Esophagus squamous epithelium (tissue), 5 donors: ENCODE data around the gene DNTT. TPM values are rescaled to one million over a fixed set of nuclear protein-coding genes. Genes with fewer than 3 reads are reported as not detected.
A peak's percentile ranks its signal among the peaks of the same experiment; 100 is the strongest.

Experiments
- DNase-seq: peaks from one replicate; lab custom pipeline; 2025; lab: John Stamatoyannopoulos, UW
- H3K27ac ChIP-seq, 4 donors: fragments of 200-600 bp; sonication (generic); one replicate each; pipeline ENCODE4 v1.5.1; 2016 to 2019; ENCODE audit warnings: mild to moderate bottlenecking in 1 of 4
- H3K27me3 ChIP-seq, 4 donors: fragments of 200-600 bp; sonication (generic); 1 replicate in 3 of 4; 2 replicates in 1 of 4; pipeline versions ENCODE4 v1.5.1 to v1.6.0; 2017 to 2021; ENCODE audit warnings: antibody characterized with exemption in 1 of 4
- H3K36me3 ChIP-seq, 3 donors: fragments of 200-600 bp; sonication (generic); one replicate each; pipeline ENCODE4 v1.5.1; 2016 to 2019
- H3K4me1 ChIP-seq, 3 donors: fragments of 200-600 bp; sonication (generic); one replicate each; pipeline ENCODE4 v1.5.1; 2017 to 2019
- H3K4me3 ChIP-seq, 4 donors: fragments of 200-600 bp; sonication (generic); 1 replicate in 3 of 4; 2 replicates in 1 of 4; pipeline ENCODE4 v1.5.1; 2016 to 2019; ENCODE audit warnings: mild to moderate bottlenecking in 2 of 4, moderate library complexity in 1 of 4
- H3K9me3 ChIP-seq, 3 donors: fragments of 200-600 bp; sonication (generic); one replicate each; pipeline ENCODE4 v1.5.1; 2016 to 2019
- POLR2A ChIP-seq, 4 donors: fragments of 450-650 bp; IDR thresholded peaks; one replicate each; pipeline ENCODE4 v1.6.1; 2017; ENCODE audit warnings: antibody characterized with exemption in 4 of 4, mild to moderate bottlenecking in 4 of 4, moderate library complexity in 3 of 4
- WGBS, 2 donors: methylation state at CpG; one replicate each; pipeline ENCODE4 v1.1.5; 2018; 5-methylcytosine and 5-hydroxymethylcytosine counted together
- intact Hi-C: fragments of 100-400 bp; cut with DNase I; formaldehyde crosslinking; loops from one replicate; pipeline ENCODE4 v1.15.0; 2022
- total RNA-seq, 4 donors: library from RNA; depleted of rRNA; stranded (reverse); fragments of >200 nt; gene quantifications; one replicate each; pipeline ENCODE4 v1.1.0, GENCODE V29; 2016
- TF ChIP-seq, protein P1 (sequence below), 6 experiments: fragments of 450-650 bp in 4 of 6; fragments of 200-600 bp in 2 of 6; sonication (generic) in 2 of 6; IDR thresholded peaks; one replicate each; pipeline ENCODE4 v1.5.1; 2016 to 2019; ENCODE audit warnings: antibody characterized with exemption in 6 of 6, mild to moderate bottlenecking in 4 of 6, moderate library complexity in 4 of 6
- donor health status: DM: yes; HTN: yes; CAD: no.

The DNTT gene
- total RNA-seq, 4 donors from 2014 or later: not detected

DNA sequence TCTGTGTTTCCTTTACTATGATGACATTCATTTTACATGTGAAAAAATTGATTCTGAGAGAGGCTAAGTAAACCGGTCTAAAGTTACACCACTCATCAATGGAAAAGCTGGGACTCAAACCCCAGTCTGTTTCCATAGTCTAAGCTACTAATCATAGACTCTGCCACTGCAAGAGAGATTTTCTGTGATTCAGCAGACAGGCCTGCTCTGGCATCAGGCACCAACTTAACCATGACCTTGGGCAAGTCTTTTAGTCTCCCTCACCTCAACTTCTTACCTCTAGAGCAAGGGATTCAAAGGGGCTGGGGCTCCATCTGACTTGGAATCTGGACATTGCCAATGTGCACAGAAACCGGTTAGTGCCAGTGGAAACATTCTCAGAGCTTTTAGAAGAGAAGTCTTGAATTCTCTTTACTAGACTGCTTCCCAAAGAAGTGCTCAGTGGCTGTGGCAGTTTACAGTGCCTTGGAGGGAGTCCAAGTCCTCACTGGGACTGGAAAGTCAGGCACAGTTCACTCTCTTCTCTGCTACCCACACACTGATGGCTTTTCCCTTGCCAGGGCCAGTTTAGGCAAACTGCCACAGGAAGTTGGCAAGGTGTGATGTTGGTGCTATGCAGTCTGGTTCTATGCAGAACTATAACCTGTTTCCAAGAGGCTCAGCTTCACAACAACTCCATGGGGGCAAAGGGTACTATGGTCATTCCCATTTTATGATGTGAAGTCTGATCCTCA is 28.4 kb upstream of the DNTT start:
- no peaks in the 10 kb centered on the region for H3K36me3 ChIP-seq
- H3K27ac ChIP-seq: peak overlapping the region in 3 of 4 donors; percentile 54 to 68 (median 63)
- peaks cover 18 to 57% (median 24%) of the 10 kb centered on the region in 3 donors for H3K4me1 ChIP-seq
- no peaks in the 10 kb centered on the region for H3K9me3 ChIP-seq
- no peak for DNase-seq
- intact Hi-C loops: no loop called here
- no peak overlapping the region for H3K4me3 ChIP-seq
- 52% methylated on average over 2 of the region's 2 CpGs for WGBS, 2 donors
- TF ChIP-seq, protein P1, sequence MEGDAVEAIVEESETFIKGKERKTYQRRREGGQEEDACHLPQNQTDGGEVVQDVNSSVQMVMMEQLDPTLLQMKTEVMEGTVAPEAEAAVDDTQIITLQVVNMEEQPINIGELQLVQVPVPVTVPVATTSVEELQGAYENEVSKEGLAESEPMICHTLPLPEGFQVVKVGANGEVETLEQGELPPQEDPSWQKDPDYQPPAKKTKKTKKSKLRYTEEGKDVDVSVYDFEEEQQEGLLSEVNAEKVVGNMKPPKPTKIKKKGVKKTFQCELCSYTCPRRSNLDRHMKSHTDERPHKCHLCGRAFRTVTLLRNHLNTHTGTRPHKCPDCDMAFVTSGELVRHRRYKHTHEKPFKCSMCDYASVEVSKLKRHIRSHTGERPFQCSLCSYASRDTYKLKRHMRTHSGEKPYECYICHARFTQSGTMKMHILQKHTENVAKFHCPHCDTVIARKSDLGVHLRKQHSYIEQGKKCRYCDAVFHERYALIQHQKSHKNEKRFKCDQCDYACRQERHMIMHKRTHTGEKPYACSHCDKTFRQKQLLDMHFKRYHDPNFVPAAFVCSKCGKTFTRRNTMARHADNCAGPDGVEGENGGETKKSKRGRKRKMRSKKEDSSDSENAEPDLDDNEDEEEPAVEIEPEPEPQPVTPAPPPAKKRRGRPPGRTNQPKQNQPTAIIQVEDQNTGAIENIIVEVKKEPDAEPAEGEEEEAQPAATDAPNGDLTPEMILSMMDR (IDR thresholded peaks at IDR 0.05): no peak
- no peak for TF ChIP-seq POLR2A (IDR thresholded peaks at IDR 0.05)
- H3K27me3 ChIP-seq: no peaks in the 10 kb centered on the region

DNA sequence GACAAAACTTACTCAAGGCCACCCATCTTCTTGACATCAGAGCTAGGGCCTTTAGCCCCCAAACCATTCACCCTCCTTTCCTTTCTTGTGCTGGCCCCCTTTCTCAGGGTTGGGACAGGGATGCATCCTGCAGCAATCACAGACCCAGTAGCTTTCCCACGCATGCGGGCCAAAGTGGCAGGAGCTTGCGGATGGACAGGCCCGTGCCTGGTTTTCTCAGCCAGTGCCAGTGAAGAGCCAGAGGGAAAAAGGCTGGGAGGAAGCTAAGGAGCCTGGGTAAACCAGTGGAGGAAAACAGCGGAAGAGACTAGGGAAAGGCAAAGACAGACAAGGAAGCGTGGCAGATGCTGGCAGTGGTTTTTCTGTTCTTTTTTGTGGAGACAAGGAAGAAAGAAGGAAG is 27.8 kb upstream of the DNTT start:
- Histone ChIP-seq H3K27ac (peak overlapping the region in 3 of 4 donors; percentile 54 to 68 (median 63)), H3K36me3 (no peaks in the 10 kb centered on the region), H3K27me3 (no peaks in the 10 kb centered on the region), H3K4me1 (peaks cover 14 to 59% (median 24%) of the 10 kb centered on the region in 3 donors), H3K9me3 (no peaks in the 10 kb centered on the region), H3K4me3 (no peak overlapping the region)
- intact Hi-C loops: no loop called here
- 10 to 44% methylated on average over 2 to 4 of the region's 6 CpGs for WGBS, 2 donors
- DNase-seq: no peak
- TF ChIP-seq, protein P1 (IDR thresholded peaks at IDR 0.05): no peak
- TF ChIP-seq POLR2A (IDR thresholded peaks at IDR 0.05): no peak

DNA sequence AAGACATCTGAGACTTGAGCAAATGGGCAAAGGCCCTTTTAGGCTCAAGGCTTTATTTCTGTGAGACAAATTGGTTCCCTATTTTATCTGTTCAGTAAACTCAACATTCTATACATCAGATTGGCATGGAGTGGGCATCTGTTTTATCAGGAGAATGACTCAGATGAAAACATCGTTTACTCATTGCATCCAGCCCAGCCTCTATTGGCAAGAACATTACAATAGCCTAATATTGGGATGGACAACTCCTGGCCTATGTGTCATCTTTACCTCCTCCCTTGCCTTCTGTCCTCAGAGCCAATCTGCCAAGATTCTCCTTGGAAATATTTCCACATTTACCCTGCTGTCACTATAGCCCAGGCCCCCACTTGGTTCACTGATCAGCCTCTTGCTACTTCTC is 27.4 kb upstream of the DNTT start:
- H3K27ac ChIP-seq: peak overlapping the region in 3 of 4 donors; percentile 54 to 68 (median 63)
- no peak for DNase-seq
- no peaks in the 10 kb centered on the region for H3K27me3 ChIP-seq
- no peaks in the 10 kb centered on the region for H3K36me3 ChIP-seq
- WGBS, 2 donors: 25 to 33% methylated on average over 1 of the region's 1 CpG
- no peak overlapping the region for H3K4me3 ChIP-seq
- H3K9me3 ChIP-seq: no peaks in the 10 kb centered on the region
- no peak for TF ChIP-seq POLR2A (IDR thresholded peaks at IDR 0.05)
- TF ChIP-seq, protein P1 (IDR thresholded peaks at IDR 0.05): no peak
- H3K4me1 ChIP-seq: peaks cover 12 to 55% (median 21%) of the 10 kb centered on the region in 3 donors
- intact Hi-C loops: no loop called here

DNA sequence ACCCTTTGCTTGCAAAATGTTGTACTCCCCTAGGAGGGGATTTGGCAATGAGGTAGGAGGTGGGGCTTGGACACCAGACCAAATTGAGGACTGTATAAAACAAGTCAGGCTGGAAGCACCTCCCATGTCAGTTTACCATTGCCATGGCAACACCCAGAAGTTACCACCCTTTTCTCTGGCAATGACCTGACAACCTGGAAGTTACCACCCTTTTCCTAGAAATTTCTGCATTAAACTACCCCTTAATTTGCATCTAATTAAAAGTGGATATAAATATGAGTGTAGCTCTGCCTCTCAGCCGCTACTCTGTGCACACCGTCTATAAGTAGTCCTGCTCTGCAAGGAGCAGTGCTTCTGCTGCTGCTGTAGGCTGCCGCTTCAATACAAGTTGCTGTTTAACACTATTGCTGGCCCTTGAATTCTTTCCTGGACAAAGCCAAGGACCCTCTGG is 25.0 kb upstream of the DNTT start:
- intact Hi-C loops: no loop called here
- no peak for DNase-seq
- H3K27me3 ChIP-seq: no peaks in the 10 kb centered on the region
- 83 to 95% methylated on average over 3 of the region's 3 CpGs for WGBS, 2 donors
- H3K27ac ChIP-seq: no peak overlapping the region
- peaks cover 5 to 31% (median 12%) of the 10 kb centered on the region in 3 donors for H3K4me1 ChIP-seq
- H3K9me3 ChIP-seq: no peaks in the 10 kb centered on the region
- no peaks in the 10 kb centered on the region for H3K36me3 ChIP-seq
- TF ChIP-seq, protein P1 (IDR thresholded peaks at IDR 0.05): no peak
- TF ChIP-seq POLR2A (IDR thresholded peaks at IDR 0.05): no peak
- no peak overlapping the region for H3K4me3 ChIP-seq

DNA sequence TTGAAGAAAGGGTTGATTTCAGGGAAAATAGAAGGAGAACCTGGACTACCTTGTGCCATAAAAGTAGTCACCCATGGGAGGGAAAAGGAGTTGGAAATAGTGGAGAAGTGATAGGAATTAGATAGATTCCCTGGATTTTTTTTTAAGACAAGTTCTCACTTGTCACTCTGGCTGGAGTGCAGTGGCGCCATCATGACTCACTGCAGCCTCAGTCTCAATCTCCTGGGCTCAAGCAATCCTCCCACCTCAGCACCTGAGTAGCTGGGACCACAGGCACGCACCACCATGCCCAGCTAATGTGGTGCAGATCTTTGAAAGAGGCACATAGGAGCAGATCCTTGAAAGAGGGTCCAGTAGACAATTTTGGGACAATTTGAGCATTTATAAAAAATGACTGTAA is 23.4 kb upstream of the DNTT start:
- WGBS, 2 donors: 5 to 53% methylated on average over 2 of the region's 2 CpGs
- intact Hi-C loops: no loop called here
- Histone ChIP-seq H3K36me3 (no peaks in the 10 kb centered on the region), H3K27me3 (no peaks in the 10 kb centered on the region), H3K4me3 (no peak overlapping the region), H3K27ac (no peak overlapping the region), H3K9me3 (no peaks in the 10 kb centered on the region), H3K4me1 (peaks cover 5 to 24% (median 7%) of the 10 kb centered on the region in 3 donors)
- DNase-seq: no peak
- no peak for TF ChIP-seq POLR2A (IDR thresholded peaks at IDR 0.05)
- TF ChIP-seq, protein P1 (IDR thresholded peaks at IDR 0.05): no peak
